ENCODE data around the gene ASXL1. TPM values are rescaled to one million over a fixed set of nuclear protein-coding genes. Genes with fewer than 3 reads are reported as not detected.
"Not testable (repeated sequence)": the region's sequence is repeated elsewhere in the genome, so short reads cannot be mapped to it uniquely, and the experiment has no call there.

Gene ASXL1
- polyA plus RNA-seq, 12 donors, result 30.9 to 63.5 (median 37.7) TPM; not detected in 1

GRCh38 chr20:32358883-32359632, 927 bp downstream of the ASXL1 start:
- DNase-seq, result peak; percentile 77

- no peak for DNase-seq
These were observed 1.7 kb downstream of the ASXL1 start for GRCh38 chr20:32359633-32360332.

- no peak for DNase-seq
These were observed 2.2 kb downstream of the ASXL1 start for GRCh38 chr20:32360333-32360634.

GRCh38 chr20:32362901-32363364, 4.8 kb downstream of the ASXL1 start:
- DNase-seq, result no peak

- no peak for DNase-seq
These were observed 5.4 kb downstream of the ASXL1 start for GRCh38 chr20:32363492-32363891.

- no peak for DNase-seq
These were observed 6.5 kb downstream of the ASXL1 start for GRCh38 chr20:32364554-32365208.

GRCh38 chr20:32365564-32365963, 7.4 kb downstream of the ASXL1 start:
- DNase-seq, result no peak

- DNase-seq, result no peak
These were observed 8.2 kb downstream of the ASXL1 start for GRCh38 chr20:32366380-32366779.

GRCh38 chr20:32368323-32368722, 10.2 kb downstream of the ASXL1 start:
- DNase-seq, result no peak

GRCh38 chr20:32368925-32369324, 10.8 kb downstream of the ASXL1 start:
- no peak for DNase-seq

GRCh38 chr20:32370897-32371296, 12.8 kb downstream of the ASXL1 start:
- DNase-seq, result no peak

GRCh38 chr20:32378461-32378860, 20.3 kb downstream of the ASXL1 start:
- no peak for DNase-seq

- DNase-seq, result not testable (repeated sequence)
These were observed 21.9 kb downstream of the ASXL1 start for GRCh38 chr20:32380037-32380436.

GRCh38 chr20:32380745-32381144, 22.6 kb downstream of the ASXL1 start:
- DNase-seq, result no peak

- DNase-seq, result no peak
These were observed 24.2 kb downstream of the ASXL1 start for GRCh38 chr20:32382102-32382950.

GRCh38 chr20:32383441-32383840, 25.3 kb downstream of the ASXL1 start:
- DNase-seq, result not testable (repeated sequence)

- DNase-seq, result no peak
These were observed 27.4 kb downstream of the ASXL1 start for GRCh38 chr20:32385541-32385940.

- DNase-seq, result no peak
These were observed 28.0 kb downstream of the ASXL1 start for GRCh38 chr20:32386091-32386490.

GRCh38 chr20:32387252-32387651, 29.1 kb downstream of the ASXL1 start:
- DNase-seq, result no peak

- no peak for DNase-seq
These were observed 32.9 kb downstream of the ASXL1 start for GRCh38 chr20:32391003-32391402.

- DNase-seq, result no peak
These were observed 36.9 kb downstream of the ASXL1 start for GRCh38 chr20:32395066-32395465.

GRCh38 chr20:32396646-32397160, 38.6 kb downstream of the ASXL1 start:
- no peak for DNase-seq

Data from muscle of arm (tissue), 12 donors.